GM19035 (cell line): ENCODE results near the gene AUTS2.

Experiments used
- ATAC-seq: cut with Tn5 transposase; IDR thresholded peaks from one replicate; pipeline ENCODE4 v1.9.1; 2021; ENCODE audit not compliant: unreplicated experiment

The AUTS2 gene

DNA sequence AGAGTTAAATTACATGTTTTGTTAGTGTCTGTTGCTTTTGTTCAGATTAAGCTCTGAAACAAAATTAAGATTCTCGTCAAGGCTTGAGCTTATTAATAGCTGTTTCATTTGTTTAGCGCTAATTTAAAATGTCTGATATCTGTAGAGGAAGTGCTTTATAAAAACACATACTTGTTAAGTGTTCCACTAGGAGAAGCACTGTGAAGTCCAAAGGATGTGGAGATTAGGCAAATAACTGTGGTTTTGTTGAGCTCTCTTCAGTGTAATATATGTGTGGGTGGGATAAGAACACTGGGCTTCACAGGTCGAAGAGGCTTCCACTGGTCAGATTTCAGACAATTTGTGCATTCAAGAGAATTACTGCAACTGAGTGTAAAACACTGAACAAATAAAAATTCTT, 242.0 kb downstream of the AUTS2 start:
- ATAC-seq: no peak

DNA sequence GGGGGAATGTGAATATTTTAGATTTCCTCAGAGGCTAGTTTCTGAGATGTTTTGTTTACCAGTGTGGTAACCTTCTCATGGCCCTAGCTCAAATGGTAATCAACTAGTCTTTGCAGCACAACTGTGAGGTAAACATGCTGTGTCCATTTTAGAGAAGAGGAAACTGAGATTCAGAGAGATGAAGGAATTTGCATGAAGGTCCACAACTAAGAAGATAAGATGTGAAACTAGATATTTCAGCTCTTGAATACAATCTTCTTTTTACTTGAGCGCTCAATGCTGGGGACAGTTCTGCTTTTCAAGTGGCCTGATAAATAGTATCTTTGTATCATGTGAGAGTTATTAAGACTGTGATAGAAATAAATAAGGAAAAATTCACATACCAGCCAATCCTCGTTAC, 245.4 kb downstream of the AUTS2 start:
- peak; percentile 59 for ATAC-seq

DNA sequence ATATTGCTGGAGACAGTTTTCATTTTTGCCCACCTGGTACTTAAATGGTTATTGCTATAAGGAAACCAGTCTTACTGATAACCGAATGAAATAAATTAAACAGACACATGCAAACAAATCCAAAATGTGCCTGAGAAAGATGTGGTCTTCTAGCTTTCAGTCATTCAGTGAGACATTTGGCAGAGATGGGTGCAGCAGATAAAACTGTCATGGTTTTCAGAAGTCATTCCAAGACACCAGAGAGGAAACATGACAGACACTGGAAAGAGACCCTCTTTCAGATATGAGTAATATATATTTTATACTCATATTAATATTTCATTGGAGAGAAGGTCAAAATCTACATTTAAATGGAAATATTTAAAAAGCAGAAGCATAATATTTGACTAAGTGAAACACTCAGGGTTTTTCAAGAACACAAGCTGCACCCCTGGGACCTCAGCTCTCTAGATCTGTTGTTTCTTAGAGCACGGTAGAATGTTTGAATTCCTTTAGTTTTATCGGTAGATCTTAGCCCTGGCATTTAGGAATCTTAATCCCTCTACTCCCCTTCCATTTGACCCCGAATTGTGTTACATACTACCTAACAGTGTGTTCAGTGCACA, 246.1 kb downstream of the AUTS2 start:
- no peak for ATAC-seq

DNA sequence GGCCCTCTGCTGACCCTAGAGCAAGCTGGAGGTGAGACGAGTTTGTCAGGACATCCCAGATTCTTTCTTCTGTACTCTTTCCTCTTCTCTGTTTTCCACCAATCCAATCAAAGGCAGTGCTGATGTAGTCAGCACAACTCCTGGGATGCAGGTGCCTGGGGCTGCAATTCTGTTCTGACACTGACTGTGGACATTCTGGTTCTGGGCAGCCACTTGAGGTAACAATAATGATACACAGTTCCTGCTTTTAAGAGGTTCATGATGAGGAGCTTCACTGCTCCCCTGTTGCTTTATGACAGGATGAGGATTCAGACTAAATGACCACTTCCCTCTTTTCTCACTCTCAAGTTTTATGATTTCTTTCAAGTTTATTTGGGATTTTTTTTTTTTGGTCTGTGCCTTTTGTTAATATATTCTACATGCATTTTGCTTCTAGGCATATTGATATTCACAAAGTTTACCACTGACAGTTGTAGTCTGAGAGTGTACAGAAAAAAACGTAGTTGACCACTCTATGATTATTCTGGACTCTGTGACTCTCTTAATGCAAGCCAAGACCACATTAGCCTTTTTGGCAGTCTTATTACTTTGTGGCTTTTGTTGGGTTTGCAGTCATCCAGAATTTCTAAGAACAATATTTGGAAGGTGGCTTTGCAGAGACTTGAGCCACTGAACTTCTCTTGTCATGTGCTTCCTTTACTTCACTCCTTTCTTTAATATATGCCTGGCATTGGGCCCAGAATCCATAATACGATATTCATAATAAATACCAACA, 247.6 kb downstream of the AUTS2 start:
- no peak for ATAC-seq

DNA sequence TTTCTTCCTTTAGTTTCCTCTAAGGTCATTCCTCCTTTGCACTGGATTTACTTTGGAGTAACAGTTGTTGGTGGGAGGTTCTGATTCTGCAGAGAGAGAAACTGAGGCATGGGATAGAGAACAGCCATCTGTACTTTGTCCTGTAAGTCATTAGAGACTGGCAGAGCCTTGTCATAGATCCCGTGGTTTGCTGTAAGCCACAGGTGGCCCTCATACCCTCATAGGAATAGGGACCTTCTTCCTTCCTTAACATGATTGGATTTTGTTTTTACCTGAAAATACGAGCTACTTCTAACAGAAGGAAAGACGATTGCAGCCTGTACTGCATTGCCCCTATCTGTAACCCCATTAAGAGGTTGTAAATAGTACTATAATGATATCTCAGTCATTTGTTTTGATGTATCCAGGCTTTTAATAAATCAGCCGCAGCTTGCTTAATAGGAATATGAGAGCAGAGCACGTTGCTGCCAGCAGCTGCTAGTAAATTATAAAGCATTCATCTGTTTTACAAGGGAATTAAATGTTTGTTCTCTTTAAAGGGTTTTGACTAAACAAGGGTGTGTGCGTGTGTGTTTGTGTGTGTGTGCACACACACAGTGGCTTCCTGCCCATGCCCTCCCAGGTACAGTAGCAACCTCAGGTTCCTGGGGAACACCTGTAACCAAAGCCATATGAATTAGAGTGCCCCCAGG, 249.8 kb downstream of the AUTS2 start:
- ATAC-seq: no peak

- no peak for ATAC-seq
Measured at GRCh38 chr7:69849268-69849667, 251.0 kb downstream of the AUTS2 start.

GRCh38 chr7:69857014-69857413, 258.7 kb downstream of the AUTS2 start:
- ATAC-seq: no peak

- ATAC-seq: no peak
Measured at GRCh38 chr7:69858471-69858870, 260.2 kb downstream of the AUTS2 start.

GRCh38 chr7:69859342-69859741, 261.1 kb downstream of the AUTS2 start:
- no peak for ATAC-seq

GRCh38 chr7:69860486-69860885, 262.2 kb downstream of the AUTS2 start:
- ATAC-seq: no peak

DNA sequence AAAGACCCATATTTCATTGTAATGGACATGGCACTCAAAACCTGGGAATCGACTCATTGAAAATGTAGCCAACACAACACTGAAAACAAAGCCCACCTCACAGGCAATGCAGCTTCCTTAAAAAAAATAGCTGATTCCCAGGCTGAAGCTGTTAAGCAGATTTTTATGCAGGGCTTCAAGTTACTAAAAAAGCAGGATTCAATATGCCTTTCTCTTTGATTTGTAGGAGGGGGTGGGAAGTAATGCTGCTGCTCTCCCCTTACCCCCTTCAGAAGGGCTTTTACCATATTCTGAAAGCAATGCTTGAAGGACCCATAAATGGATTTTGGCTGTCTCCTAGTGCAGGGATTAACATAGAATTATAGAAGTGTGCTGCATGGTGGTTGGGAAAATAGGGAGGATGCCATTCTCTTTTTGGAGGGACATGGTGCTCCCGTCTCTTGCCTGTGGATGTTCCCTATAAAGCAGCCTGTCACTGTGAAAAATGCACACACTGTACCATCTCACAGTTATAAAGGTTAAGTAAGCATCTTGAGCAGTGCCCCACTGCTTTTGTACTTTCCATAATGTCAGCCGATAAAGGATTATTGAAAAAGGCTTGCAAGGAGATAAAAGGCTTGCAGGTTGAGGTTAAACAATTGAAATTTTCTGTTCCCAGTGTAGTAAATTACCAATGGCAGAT, 262.8 kb downstream of the AUTS2 start:
- ATAC-seq: no peak

- ATAC-seq: no peak
Measured at GRCh38 chr7:69862413-69863064, 264.3 kb downstream of the AUTS2 start.

DNA sequence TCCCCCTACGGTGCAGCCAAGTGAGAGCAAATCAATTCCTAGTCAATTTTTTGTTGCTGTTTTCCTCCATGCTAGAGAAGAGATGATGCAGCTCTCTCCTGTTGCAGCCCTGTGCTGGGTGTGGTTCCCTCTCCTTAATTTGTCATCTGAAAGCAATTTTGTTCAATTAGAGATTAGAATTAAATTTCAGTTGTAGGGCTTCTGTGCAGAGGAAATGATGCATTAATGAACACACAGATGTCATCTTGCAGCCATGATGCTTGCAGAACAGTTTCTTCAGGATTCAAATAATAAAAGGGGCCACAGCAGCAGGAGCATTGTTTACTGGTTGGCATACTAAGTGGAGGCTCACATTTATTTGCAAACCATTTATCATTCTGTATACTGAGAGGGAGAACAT, 266.0 kb downstream of the AUTS2 start:
- ATAC-seq: no peak

DNA sequence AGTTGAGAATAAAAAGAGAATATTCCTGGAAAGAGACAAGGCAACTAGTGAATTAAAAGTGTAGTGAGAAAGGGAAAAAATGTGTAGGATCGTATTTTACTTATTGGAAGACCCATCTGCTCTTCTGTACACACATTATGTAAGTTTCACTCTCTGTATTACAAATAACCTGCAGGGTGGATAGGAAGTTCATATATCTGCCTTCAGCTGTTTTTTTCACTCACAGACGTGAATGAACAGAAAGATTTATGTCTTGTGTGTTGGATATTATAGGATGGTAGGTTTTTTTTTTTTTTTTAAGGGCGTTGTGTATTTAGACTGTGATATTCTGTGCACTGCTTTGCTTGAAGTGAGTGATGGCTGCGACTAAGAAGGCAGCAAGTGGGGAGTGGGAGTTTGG, 266.5 kb downstream of the AUTS2 start:
- peak; percentile 75 for ATAC-seq

GRCh38 chr7:69868921-69869320, 270.6 kb downstream of the AUTS2 start:
- no peak for ATAC-seq

DNA sequence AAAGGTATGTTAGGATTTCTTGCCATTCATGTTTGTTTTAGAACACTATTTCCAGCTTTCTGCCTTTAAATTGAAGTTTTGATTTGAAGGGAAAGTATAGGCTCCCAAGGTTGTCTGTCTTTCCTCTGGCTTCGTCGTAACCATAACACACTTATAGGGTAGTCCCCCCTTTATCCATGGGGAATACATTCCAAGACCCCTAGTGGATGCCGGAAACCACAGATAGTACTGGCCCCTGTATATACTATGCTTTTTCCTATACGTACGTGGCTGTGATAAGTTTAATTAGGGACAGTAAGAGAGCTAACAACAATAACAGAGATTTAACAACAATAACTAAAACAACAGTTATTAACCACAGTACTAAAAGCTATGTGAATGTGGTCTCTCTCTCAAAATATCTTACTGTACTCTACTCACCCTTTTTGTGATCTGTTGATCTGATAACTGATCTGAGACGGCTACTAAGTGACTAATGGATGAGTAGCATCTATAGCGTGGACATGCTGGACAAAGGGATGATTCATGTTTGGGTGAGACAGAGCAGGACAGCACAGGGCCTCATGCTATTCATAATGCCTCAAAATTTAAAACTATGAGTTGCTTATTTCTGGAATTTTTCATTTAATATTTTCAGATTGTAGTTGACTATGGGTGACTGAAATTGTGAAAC, 273.1 kb downstream of the AUTS2 start:
- ATAC-seq: no peak

GRCh38 chr7:69871886-69872569, 273.8 kb downstream of the AUTS2 start:
- ATAC-seq: no peak

DNA sequence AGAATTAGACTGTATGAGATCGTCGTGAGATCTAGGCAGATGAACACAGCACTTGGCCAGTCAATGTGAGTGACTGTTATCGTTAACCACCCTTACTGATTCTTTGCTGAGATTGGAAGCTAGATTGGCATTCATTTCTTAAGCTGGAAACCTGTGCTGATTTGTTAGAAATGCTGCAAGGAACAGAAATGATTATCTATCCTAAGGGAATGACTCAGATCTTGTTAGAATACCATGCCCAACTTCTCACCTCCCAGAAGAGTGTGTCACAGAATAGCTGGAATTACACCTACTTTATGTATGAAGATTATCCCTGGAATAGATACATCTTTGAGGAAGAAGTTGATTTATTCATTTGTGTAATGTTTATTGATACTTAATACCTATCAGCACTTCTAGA, 275.2 kb downstream of the AUTS2 start:
- ATAC-seq: no peak

- ATAC-seq: no peak
Measured at GRCh38 chr7:69878015-69878414, 279.7 kb downstream of the AUTS2 start.

GRCh38 chr7:69878591-69878990, 280.3 kb downstream of the AUTS2 start:
- ATAC-seq: no peak
